Spleen (tissue), 7 donors: Measurements from ENCODE around the gene OSBPL8.

Experiments used
- POLR2AphosphoS5 ChIP-seq, 3 donors: sonication (generic); formaldehyde crosslinking; IDR thresholded peaks; one replicate each; pipeline ENCODE4 v1.5.1; 2017; ENCODE audit warnings: antibody characterized with exemption in 3 of 3
- TF ChIP-seq, protein P1 (sequence below), 11 experiments: fragments of 200-600 bp in 7 of 11; fragments of 450-650 bp in 4 of 11; sonication (generic) in 4 of 11; IDR thresholded peaks in 8 of 11; conservative IDR thresholded peaks in 3 of 11; 1 replicate in 7 of 11; 2 replicates in 4 of 11; pipeline versions ENCODE4 v1.4.0 to v1.8.0; 2016 to 2021; ENCODE audit warnings: antibody characterized with exemption in 11 of 11, inconsistent platforms in 4 of 11, mild to moderate bottlenecking in 1 of 11
- donor health status: DM: no; HTN: no; CAD: no; lungs with moderate emphysema.
- donor health status: DM: no; HTN: no; CAD: no.
- donor health status: DM: no; HTN: no; CAD: no.

DNA sequence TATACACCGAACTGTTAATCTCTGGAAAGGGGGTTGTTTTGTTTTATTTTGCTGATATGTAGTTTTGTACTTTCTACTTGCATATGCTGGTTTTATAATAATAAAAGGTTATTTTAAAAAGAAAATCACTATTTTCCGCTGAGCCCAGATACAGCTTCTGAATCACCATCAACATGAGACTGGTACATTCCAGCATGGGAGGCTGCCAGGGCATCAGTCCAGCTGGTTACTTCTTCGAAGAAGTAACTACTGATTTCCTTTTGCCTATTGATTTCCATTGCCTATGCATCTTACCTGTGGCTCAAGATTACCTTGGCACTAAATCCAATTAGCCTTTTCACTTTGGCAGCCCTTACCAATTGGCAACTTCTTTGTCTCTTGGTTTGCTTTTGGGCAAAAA, 11.7 kb upstream of the OSBPL8 start:
- no peak for TF ChIP-seq POLR2AphosphoS5 (IDR thresholded peaks at IDR 0.05)
- TF ChIP-seq, protein P1, sequence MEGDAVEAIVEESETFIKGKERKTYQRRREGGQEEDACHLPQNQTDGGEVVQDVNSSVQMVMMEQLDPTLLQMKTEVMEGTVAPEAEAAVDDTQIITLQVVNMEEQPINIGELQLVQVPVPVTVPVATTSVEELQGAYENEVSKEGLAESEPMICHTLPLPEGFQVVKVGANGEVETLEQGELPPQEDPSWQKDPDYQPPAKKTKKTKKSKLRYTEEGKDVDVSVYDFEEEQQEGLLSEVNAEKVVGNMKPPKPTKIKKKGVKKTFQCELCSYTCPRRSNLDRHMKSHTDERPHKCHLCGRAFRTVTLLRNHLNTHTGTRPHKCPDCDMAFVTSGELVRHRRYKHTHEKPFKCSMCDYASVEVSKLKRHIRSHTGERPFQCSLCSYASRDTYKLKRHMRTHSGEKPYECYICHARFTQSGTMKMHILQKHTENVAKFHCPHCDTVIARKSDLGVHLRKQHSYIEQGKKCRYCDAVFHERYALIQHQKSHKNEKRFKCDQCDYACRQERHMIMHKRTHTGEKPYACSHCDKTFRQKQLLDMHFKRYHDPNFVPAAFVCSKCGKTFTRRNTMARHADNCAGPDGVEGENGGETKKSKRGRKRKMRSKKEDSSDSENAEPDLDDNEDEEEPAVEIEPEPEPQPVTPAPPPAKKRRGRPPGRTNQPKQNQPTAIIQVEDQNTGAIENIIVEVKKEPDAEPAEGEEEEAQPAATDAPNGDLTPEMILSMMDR (IDR thresholded peaks at IDR 0.05 in 8 of 11, conservative IDR thresholded peaks at IDR 0.05 in 3 of 11), result no peak
